Activated CD4-positive, alpha-beta T cell treated with anti-CD3 and anti-CD28 coated beads, Interleukin-2, amount 50 U/mL, for 4 hours (primary cell): ENCODE results near the gene IL20.
A peak's percentile ranks its signal among the peaks of the same experiment; 100 is the strongest.

ENCODE experiments used
- DNase-seq, 2 experiments: peaks; one replicate each; pipeline ENCODE4 v3.0.0-alpha.2; 2020

Gene IL20

GRCh38 chr1:206905295-206906164 is 40.1 kb downstream of the IL20 start:
- peak; percentile 42 to 56 for DNase-seq

- DNase-seq = no peak
Measured at GRCh38 chr1:206907304-206907991, 42.0 kb downstream of the IL20 start.

- DNase-seq = no peak
Measured at GRCh38 chr1:206908038-206908437, 42.6 kb downstream of the IL20 start.

GRCh38 chr1:206909161-206909882 is 43.9 kb downstream of the IL20 start:
- DNase-seq = peak; percentile 41 to 43

- no peak for DNase-seq
Measured at GRCh38 chr1:206909883-206910318, 44.5 kb downstream of the IL20 start.

- DNase-seq = no peak
Measured at GRCh38 chr1:206911064-206911663, 45.7 kb downstream of the IL20 start.

- peak; percentile 49 to 50 for DNase-seq
Measured at GRCh38 chr1:206912445-206913095, 47.1 kb downstream of the IL20 start.

- DNase-seq = no peak
Measured at GRCh38 chr1:206913766-206914537, 48.5 kb downstream of the IL20 start.

GRCh38 chr1:206915030-206915735 is 49.8 kb downstream of the IL20 start:
- no peak for DNase-seq

- DNase-seq = no peak
Measured at GRCh38 chr1:206916000-206916709, 50.7 kb downstream of the IL20 start.

GRCh38 chr1:206918076-206918475 is 52.7 kb downstream of the IL20 start:
- no peak for DNase-seq
